DMS 273 treated with DMSO at 0.1 percent for 48 hours (cell line): Measurements from ENCODE around the gene RRP36.

Experiments
- DNase-seq: peaks from one replicate; lab custom pipeline; 2025; lab: John Stamatoyannopoulos, UW

RRP36 gene

DNA sequence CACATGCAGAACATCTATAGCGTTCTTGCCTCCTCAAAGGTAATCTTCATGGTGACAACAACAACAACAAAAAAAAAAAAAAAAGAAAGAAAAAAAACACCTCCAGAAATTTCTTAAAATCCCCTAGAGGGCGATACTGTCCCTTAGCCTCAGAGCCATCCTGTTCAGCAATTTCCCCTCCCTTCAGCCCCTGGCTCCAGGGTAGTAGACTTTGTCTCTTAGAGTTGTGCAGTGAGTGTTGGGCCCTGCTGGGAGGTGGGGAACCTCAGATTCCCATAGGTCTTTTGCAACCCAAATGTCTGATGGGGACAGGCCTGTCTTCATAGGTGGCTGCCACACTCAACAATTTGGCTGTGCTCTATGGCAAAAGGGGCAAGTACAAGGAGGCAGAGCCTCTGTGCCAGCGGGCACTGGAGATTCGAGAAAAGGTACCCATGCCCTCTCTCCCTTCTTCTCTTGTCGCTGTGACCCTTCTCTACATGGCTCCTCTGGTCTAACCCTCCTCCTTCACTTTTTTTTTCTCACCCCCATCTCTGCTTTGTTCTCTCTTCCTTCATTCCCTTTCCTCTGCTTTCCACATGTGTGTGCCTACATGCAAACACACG, 48.7 kb downstream of the RRP36 start:
- peak; percentile 56 for DNase-seq

DNA sequence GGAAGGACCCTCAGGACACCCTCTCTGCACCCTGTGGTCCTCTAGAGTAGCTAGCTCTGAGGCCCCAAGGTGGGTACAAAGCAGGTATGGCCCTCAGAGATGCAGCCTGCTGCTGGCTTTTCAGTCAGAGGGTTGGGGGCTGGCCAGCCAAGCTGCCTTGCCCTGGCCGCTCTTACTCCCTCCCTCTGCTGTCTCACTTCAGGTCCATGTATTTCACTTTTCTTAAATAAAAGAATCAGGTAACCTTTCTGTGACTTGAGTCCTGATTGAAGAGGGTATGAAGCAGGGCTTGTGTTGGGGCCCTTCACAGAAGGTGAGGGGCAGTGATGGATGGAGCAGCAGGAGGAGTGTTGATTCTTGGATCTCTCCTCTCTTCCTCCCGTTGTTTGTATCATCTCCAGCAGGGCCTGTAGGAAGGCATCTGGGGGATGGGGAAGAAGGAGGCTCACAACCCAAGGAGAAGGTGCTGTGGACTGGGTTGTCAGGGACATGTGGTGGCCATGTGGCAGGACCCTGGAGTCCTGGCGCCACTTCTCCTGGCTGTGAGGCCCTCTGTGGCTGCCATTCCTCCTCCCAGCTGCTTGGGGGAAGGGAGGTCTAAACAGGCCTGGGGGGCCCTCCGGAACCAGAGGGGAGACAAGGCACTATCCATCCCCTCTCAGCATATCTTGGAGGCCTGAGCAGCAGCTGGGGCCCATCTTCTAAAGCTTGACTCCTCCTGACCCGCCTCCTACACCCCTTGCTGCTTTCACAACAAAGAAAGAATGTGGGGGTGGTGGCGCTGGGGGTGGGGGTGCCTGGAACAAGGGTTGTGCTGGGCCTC, 53.6 kb downstream of the RRP36 start:
- no peak for DNase-seq

DNA sequence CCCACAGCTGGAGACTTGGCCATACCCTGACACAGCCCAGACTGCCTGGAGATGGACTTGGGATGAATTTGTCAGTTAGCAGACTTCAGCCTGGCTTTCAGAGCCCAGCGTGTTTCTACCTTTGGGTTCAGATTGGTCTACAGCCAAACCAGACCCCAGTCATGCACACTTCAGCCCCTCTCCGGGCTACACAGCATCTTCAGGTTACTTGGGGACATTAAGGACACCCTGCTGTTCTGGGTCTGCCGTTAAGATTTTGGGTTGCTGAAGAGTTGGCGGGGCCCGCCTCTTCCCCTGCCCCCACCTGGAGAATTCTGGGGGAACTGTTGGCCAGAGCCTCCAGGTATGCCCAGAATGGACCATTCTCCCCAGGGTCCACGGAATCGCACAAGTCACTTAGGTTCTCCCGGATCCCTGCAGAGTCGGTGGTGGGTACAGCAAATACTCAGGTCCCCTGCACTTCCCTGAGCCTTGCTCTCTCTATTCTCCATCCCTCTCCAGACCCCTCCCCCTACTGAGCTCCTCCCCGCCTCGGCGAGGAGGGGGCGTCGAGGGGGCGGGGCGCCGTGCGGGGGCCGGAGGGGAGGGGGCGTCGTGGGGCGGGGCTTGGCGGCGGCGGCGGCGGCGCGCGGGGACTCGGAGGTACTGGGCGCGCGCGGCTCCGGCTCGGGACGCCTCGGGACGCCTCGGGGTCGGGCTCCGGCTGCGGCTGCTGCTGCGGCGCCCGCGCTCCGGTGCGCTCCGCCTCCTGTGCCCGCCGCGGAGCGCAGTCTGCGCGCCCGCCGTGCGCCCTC, 54.4 kb downstream of the RRP36 start, which contains the start of gene PTK7:
Gene PTK7, plus strand, starts transcription at position 645 of the 794 bp plus-strand sequence. CDS start 175 bp downstream, outside the sequence.
- DNase-seq: no peak

DNA sequence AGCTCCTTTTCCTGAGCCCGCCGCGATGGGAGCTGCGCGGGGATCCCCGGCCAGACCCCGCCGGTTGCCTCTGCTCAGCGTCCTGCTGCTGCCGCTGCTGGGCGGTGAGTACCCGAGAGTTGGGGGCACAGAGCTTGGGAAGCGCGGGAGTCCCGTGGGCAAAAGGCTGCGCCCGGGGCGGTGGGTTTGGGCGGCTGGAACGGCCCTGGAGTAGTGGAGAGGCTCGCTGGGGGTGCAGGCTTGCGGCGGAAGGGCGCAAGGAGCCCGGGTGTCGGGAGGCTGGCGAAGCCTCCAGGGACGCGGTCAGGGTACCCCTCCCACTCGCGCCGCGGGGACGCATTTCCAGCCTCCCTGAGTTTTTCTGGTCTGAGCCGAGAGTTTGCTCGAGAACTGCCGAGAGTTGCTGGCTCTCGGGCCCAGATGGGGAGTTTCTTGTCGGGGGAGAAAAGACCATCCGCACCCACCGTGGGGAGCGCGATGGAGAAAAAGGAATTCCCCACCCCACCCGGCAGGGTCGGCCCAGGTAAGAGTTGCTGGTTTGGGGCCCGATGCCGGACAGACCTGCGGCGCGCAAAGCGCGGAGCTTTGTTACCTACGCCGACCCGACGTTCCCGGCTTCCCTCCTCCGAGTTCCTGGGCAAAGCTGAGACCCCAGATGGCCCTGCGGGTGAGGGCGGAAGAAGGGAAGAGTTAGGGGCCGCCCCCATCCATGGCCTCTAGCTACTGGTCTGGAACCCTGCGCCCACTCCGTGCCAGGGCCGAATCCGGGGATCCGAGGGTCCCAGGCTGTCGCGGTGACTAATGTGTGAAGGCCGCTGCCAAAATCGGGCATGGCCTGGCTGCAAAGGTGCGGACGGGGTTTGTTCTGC, 55.3 kb downstream of the RRP36 start:
- no peak for DNase-seq

DNA sequence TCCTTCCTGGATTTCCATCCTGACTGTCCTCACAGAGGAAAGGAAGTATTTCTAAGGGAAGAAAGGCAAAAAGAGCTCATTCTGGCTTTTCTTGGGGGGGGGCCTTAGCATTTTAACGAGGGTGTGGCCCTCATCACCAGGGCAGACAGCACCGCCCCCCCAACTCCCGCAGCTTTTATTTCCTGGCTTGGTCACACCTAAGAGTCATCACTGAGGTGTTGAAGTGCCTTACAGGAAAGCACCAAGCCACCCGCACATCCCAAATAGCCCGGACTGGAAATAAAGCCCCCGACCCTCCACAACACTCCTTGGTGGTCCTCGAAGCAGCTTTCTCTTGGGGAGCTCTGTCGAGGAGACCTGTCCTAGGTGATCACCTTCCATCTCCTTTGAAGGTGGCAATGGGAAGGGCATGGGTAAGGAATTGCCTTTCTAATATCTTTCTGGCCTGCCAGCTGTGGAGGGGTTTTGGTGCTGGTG, 55.9 kb downstream of the RRP36 start:
- no peak for DNase-seq

DNA sequence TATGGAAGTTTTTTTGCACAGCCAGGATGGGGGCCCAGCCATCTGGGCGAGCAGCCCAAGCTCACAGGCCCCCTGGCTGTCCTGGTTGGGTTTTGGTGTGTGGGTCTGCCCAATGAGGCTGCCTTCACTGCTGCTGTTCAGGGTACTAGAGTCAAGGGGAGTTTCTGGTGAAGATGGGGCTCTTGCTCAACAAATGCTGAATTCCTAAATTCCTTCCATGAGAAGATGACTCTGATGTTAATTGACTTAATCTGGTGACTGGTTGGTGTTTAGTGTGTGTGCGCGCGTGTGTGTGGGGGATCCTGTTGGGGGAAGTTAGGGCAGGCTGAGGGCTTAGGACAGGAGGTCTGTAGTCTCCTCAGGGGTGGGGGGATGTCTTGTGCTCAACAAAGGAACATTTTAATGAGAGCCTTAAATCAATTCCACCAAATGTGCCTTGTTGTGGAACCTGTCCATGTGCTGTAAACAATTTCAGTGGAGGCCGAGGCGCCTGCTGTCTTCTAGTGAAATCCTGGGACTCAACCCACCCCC, 56.6 kb downstream of the RRP36 start:
- no peak for DNase-seq

DNA sequence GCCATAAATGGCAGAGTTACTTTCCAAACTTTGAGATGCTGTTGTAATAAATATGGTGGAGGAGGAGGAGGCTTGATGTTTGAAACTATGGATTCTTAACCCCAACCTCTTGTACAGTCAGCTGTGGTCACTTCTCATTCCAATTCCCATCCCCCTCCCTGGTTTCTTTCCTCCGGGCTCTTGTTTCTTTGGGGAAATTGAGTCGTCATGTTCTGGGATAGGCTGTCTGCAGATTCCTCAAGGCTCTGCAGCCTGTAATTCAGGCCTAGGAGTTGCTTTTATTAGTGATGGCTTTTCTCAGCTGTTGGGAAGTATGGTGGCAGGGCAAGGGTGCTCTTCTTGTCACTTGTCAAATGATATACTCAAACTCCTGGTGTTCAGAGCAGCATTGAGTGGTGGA, 57.3 kb downstream of the RRP36 start:
- DNase-seq: no peak
